A172 (cell line): ENCODE measurements around the gene FAM20C. TPM values are rescaled to one million over a fixed set of nuclear protein-coding genes. Genes with fewer than 3 reads are reported as not detected.

Experiments used
- DNase-seq: peaks from one replicate; pipeline ENCODE4 v3.0.0-alpha.2; 2015; ENCODE audit warnings: low spot score
- total RNA-seq: library from RNA; depleted of rRNA; stranded (reverse); fragments of >200 nt; shearing (Covaris generic); gene quantifications from 2 replicates; pipeline ENCODE4 v1.2.3, GENCODE V29; 2014; rRNA removed

The FAM20C gene
- 27.1 and 30.2 TPM in 2 replicates for total RNA-seq

GRCh38 chr7:191981-192649, at the start of gene FAM20C:
TSS of gene FAM20C (plus strand) at chr7:192571. CDS start at chr7:193200, 629 bp downstream.
- DNase-seq, result peak; percentile 64

DNA sequence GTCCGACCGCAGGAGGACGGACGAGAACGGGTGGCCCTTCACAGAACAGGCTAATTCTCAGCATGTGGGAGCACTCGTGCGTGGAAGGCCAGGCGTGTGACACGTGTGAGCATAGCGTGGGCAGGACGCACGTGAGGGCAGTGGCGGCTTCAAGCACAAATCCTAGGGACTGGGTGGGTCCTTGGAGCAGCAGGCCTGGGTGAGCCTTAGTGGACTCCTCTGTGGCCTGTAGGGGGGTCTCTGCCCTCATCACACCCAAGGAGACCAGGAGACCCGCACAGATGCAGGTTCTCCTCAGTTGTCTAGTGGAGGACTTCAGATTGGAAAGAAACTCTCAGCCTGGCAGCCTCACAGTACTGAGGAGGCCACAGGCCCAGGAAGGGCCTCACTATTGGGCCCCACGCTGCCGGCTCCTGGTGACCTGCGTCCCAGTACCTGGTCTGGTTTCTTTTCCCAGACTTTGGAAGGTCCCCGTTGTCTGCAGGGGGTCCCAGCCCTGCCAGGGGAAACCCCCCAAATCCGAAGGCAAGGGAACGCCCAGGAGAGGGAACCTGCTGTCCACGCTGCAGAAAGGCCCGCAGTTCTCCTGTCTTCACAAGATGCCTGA, 49.1 kb upstream of the FAM20C start:
- DNase-seq, result no peak

- no peak for DNase-seq
Measured at GRCh38 chr7:143811-144453, 48.4 kb upstream of the FAM20C start.

DNA sequence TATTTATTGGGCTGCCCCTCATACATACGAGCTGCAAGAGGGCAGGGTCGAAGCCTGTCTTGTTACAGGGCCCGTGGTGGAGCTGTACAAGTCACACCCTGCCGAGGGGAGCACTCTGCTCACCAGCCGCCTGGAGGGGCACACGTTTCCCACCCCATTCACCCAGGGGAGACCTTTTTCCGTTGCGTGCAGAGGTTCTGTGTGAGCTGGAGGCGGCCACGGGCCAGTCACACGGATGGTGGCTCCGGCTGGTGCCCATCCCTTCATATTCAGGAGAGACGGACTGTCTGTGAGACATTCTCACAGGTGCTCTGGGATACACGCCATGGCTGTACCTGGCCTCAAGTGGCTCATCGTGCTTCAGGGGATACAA, 47.9 kb upstream of the FAM20C start:
- DNase-seq, result no peak

GRCh38 chr7:145863-146262, 46.5 kb upstream of the FAM20C start:
- DNase-seq, result no peak

DNA sequence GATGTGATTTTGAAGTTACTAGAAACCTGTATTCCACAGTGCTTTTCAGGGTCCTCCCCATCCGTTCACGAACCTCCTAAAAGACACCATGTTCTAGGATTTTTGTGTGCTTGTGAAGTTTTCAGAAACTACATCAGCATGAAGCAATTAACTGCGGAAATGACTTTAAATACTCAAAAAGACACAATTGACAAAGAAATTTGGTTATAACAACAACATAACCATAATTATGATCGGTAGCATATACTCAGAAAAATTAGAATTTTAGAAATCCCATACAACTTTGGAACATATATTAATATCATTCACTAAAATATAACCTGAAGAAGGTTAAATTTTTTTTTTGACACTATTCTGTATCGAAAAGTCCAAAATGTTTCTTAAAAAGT, 43.8 kb upstream of the FAM20C start:
- DNase-seq, result no peak

GRCh38 chr7:148932-149790, 43.2 kb upstream of the FAM20C start:
- DNase-seq, result peak; percentile 99

DNA sequence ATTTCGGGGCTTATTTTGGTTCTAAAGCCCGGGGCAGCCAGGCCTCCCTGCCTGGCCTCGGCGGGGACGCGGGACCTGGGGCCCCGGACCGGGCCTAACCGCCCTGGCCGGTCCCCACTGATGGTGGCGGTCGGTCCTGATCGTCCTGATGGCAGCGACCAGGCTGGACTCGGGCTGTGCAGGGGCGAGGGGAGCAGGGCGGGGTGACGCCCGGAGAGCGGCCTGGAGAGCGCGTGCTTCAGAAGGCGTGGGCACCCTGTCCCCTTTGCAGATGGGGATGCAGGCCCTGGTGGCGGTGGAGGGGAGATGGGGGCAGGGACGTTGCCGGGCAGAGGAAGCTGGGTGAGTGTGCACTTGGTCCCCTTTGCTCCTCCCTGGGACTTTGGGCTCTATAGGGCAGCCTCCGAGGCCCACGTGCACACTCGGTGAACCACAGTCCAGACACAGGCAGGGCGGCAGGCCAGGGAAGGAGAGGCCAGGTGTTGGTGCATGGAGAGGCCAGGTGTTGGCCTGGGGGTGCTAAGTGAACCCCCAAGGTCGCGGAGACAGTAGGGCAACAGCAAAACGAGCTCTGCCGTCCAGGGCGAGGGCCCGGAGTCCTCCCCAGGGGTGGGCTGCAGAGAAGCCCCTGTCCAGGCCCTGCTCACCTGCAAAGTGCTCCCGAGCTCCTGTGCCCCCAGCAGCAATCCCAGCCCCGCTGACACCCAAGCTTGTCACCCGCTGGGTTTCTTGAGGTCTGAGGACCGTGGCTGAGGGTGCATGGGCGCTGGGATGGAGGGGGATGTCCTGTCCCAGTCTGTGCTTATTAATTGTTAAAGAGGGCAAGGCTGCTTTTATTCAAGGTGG, 42.4 kb upstream of the FAM20C start:
- DNase-seq, result no peak

DNA sequence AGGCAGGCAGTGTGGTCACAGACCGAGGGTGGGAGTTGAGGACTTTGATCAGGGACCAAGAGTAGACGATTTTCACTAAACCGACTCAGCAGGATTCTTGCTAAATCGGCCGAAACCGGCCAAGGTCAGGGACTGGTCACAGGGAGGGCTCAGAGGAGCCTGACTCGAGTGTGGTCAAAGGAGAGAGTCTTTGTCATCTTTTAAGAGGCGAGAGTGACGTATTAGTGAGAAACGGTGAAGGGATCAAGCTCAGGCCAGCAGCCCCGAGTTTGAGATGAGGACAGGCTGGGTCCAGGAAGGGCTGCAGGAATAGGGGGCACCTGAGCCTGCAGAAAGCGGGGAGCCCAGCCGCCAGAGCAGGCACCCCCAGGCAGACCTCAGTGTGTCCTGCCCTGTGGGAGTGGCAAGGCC, 41.6 kb upstream of the FAM20C start:
- DNase-seq, result no peak

- no peak for DNase-seq
Measured at GRCh38 chr7:151346-152050, 40.9 kb upstream of the FAM20C start.

- no peak for DNase-seq
Measured at GRCh38 chr7:152702-153391, 39.5 kb upstream of the FAM20C start.

DNA sequence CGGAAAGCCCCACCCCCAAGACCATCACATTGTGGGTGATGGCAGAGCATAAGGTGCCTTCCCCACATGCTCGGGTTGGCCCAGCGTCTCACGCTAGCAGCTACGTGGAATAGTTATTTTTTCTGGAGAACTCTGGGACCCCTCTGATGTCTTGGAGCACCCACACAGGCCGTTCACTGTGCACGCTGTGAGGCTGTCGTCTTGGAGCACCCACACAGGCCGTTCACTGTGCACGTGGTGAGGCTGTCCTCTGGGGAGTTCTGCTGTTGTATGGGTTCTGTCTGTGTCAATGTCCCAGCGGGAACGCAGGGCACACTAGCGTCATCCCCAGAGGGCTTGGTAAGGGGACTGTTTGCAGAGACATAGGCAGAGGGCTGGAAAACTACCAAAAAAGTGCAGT, 38.8 kb upstream of the FAM20C start:
- DNase-seq, result no peak

DNA sequence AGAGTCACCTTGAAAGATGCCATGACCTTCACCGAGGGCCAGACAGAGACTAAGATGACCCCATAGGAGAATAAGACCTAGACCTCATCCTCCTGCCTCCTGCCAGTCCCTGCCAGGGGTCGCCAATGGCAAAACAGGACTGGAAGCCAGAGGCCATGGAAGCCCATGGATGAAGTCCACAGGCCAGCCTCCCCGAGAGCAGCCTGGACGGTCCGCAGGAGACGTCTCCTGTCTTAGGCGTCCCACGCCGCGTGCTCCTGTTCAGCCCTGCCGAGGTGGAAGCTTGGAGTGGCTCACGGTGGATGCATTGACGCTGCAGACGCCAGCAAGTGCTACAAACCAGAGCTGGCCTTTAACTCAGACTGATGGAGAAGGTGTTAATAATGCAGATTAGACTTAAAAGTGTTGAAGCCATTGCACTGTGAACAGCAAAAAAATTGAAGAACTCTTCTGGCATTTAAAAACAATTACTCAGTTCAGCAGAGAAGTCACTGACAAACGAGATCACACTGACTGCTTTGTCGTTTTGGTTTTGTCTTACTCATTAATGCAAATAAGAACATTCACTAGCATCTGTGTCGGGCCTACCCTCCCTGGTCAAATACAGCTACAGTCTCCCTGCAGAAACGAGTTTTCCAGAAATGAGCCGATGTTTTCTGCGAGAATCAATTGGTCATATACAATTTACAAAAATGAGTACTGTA, 38.1 kb upstream of the FAM20C start:
- no peak for DNase-seq

DNA sequence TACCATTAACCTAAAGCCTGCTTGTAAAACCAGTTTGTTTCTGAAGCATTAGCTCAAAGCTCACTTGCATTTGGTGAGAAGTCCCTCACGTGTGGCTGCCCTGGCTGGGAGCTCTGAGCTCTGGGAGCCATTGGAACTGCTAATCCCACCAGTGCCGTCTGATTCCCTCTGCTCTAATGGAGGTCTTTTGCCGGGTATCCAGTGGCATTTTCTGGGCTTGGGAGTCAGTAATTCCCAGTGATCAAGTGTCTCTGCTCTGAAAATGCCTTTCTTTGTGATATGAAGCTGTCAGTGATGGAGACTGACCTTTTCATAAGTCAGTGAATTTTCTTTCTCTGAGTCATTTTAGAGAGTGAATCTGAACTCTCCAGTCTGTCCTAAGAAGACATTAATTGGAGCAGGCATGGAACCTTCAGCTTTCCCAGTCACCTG, 36.9 kb upstream of the FAM20C start:
- DNase-seq, result peak; percentile 9

DNA sequence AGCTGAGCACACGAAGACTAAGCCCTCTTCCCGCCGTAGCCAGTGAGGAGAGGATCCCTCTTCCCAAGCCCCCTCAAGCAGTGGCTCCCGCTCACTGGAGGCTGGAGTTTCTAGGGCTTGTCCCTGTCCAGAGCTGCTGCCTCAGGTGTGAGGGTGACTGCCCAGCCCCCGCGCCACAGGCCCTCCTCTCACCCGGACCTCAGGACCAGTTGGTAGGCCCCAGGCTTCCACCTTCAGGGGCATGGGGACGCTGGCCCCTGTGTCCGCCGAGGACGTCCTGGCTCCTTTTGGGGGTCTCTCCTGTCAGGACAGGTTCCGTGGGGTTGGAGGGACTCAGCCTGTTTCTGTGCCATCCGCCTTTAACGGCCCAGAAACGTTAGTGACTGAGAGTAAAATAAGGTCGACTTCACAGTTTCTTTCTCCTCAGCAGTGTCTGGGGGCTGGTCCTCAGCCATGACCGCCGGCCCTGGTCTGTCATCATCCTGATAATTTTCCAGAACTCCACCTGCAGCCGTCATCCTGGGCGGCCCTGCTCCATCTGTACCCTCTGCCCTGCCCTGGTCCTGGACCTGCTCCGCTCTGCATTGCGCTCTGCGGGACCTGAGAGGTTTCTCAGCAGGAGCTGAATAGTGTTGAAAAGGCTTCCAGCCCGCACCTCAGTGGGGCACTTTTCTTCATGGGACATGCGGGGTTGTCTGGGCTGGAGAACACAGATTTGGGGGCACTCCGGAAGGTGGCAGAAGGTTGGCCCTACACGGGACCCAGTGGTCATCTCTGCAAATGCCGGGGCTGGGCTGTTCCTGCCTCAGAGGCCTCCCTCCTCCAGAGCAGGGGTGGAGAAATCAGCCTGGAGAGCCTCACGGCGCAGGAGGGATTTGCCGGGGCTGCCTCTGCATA, 36.0 kb upstream of the FAM20C start:
- no peak for DNase-seq

DNA sequence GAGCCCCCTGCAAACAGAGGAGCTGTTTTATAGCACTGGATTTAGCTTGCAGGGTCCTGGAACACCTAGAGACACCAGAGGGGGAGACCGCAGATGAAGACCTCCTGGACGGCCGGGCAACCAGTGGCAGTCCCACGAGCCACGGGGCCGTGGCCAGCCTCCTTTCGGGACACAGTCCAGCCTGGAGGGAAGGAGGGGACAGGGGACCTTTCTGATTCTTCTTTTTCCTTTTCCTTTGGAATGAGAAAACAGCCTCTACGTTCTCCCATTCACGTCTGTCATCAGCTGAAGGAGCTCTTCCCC, 35.4 kb upstream of the FAM20C start:
- no peak for DNase-seq

DNA sequence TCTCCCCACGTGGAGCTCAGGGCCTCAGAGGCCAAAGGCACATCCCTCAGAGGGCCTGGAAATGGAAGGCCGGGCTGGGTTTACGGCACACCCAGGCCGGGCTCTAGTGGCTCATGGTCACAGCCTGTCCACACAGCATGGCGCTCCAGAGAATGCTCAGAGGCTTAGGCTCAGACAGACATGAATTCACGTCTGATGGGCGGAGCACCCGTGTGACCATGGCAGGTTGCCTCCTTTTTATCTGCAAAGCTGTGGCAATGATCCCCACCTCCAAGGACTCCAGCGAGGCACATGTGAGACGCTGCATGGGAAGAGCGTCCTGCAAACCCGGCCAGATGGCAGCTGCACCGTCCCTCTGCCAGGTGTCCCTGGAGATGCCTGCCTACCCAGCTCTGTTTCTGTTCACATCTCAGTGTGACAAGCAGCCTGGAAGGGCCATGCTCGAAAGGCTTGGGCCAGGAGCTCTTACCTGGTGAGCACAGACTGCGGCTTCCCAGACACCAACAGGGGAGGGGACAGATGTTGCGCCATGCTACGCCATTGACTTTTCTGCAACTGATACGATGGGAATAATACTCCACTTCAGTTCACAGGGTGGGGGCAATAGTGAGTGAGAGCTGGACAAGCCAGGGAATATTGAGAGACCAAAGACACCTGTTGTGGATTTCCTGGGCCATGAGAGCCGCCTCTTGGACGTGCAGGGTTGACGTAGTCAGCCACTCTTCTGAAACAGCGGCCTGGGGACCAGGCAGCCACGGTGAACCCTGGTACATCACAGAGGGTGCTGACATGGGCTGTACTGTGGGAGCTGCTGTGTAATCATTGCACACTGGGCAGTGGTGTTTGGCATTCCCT, 34.4 kb upstream of the FAM20C start:
- DNase-seq, result no peak

DNA sequence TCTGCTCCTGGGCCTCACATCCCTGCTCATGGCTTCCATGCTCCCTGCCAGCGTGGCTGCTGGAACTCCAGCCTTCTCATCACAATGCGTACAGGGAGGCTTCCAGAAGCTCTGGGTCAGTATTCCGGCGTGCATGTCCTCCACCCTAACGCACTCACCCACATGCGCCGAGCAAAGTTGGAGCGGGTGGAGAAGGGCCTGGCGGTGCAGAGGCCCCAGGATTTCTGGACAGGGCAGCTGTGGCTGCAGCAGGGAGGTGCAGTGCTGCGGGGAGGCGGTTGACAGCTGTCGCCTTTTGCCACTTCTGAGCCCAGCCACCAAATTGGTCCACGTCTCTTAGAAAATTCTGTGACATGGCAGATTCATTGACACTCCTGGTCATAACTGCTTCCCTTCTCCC, 33.6 kb upstream of the FAM20C start:
- DNase-seq, result no peak
